ENCODE data around the gene SEMA3F.

- TF ChIP-seq CTCF (IDR thresholded peaks at IDR 0.05) (no peak), EZH2 (IDR thresholded peaks at IDR 0.05) (no peak), EZH2phosphoT487 (IDR thresholded peaks at IDR 0.05) (no peak)
Measured at GRCh38 chr3:50161320-50161719, 6.2 kb downstream of the SEMA3F start.
